ENCODE measurements around the gene SEC61A2.
"Not testable (repeated sequence)": the region's sequence is repeated elsewhere in the genome, so short reads cannot be mapped to it uniquely, and the experiment has no call there.

SEC61A2 gene

DNA sequence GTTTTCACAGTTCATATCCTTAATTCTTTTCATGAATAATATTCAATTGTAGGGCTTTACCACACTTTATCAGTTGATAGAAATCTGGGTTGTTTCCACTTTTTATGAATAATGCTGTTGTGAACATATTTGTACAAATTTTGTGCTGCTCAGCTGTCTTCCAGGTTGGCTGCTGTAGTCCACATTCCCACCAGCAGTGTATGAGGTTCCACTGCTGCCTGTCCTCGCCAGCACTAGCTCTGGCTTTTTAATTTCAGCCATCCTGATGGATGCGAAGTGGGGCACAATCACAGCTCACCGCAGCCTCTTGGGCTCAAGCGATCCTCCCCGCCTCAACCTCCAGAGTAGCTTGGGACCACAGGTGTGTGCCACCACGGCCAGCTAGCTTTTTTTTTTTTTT lies 33.5 kb downstream of the SEC61A2 start:
- no peak for DNase-seq

GRCh38 chr10:12164085-12164484 lies 34.6 kb downstream of the SEC61A2 start:
- no peak for DNase-seq

DNA sequence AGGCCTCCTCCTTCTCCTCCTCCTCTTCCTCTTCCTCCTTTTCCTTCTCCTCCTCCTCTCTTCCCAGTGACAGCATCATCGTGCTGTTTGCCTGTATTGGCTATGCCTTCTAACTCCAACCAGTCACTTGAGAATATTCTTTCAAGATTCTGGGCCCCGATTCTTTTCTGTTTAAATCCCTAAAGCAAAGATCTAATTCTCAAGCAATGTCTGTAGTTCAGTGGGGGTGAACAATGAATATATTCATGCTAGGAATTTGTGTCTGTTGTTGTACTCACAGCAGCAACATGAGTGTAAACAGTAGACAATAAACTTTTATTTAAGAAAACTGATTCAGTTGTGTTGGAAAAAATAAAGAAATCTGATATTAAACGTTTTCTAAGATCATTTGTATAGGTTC lies 35.6 kb downstream of the SEC61A2 start:
- DNase-seq, result no peak

DNA sequence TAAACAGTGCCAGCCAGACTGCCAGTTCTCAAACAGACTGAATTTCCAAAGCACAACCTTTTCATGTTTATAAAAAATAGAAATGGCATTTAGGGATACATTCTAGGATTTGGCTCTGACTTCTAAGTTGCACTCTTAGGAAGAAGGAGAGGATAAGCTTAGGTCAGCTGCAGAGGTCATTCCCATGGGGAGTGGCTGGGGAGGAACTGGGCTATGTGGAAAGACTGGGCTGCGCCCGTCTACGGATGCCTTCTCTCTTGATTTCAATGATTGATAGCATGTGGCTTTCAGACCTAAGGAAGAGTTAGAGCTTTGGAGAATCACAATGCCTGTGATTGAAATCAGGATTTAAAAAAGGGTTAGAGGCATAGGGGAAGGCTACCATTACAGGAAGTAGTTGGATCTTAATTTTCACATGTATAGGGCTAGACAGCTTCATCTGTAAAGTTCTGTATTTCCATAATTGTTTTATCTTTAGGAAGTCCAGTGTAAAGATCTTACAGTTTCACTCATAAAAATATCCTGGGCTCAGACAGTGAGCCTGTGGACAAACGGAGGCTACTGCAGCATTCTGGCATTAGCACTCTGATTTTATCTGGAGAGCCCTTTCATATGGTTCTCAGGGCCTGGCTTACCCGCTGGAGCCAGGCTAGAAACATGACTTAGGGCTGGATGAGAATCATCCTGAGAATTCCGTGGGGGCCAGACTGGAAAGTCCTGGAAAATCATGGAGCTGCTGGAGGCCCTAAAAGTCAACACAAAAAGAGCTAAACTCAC lies 36.7 kb downstream of the SEC61A2 start:
- no peak for DNase-seq

DNA sequence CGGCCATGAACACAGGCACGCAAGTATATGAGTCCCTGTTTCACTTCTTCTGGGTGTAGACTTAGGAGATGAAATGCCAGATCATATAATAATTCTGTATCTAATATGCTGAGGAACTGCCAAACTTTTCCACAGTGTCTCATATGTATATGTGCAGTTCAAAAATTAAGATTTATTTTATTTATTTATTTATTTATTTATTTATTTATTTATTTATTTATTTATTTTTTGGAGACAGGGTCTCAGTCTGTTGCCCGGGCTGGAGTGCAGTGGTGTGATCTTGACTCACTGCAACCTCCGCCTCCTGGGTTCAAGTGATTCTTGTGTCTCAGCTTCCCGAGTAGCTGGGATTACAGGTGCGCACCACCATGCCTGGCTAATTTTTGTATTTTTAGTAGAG lies 42.0 kb downstream of the SEC61A2 start:
- DNase-seq, result not testable (repeated sequence)

DNA sequence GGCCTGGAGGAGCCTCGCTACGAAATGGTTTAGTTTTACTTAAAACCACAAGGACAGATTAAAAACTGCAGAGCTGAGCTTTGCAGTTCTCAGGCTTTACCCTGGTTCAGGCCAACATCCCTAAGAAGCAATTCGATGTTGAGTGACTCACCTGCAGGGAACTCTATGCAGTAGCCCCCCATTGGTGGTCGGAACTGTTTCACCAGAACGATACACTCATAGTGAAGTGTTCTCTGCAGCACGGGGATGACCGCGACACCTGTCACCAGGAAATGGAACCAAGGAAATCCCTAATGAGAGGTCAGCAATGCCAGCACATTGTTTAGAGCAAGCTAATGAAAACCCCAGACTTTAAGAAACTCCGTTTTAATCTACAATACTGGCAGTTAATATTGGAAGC lies 48.2 kb downstream of the SEC61A2 start:
- no peak for DNase-seq

- no peak for DNase-seq
These were observed 50.2 kb downstream of the SEC61A2 start for GRCh38 chr10:12179606-12180170.

DNA sequence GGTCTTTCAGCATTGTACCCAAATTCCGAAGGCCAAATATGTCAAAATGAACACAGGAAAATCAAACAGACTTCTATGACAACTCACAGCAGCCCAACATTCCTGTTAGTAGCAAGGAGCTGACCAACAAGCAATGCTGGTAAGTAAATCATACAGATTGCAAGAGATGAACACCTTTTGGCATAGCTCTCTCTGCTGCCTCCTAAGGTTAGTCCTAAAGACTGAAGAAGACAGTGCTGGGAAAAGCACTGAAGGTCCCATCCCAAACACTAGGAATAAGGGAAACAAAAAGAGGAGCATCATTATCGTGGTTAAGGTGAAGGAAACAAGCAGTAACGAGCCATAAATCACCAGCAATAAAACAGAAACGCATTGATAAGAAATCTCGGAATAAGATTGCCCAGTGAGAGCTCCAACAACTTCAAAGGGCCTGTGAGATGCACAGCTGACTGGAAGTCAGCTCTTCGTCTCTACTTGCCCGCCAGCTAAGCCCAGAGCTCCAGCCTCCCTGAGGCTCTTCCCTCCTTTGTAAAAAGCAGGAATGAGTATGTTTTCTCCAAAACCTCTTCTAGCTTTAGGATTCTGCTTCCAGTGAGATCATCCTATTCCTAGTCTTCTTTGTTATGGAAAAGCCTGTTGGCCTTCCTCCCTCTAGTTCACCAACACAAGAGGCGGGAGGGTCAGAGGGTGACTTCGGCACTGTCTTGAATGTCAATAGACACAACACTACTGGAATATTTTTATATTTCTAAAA lies 50.9 kb downstream of the SEC61A2 start:
- no peak for DNase-seq

DNA sequence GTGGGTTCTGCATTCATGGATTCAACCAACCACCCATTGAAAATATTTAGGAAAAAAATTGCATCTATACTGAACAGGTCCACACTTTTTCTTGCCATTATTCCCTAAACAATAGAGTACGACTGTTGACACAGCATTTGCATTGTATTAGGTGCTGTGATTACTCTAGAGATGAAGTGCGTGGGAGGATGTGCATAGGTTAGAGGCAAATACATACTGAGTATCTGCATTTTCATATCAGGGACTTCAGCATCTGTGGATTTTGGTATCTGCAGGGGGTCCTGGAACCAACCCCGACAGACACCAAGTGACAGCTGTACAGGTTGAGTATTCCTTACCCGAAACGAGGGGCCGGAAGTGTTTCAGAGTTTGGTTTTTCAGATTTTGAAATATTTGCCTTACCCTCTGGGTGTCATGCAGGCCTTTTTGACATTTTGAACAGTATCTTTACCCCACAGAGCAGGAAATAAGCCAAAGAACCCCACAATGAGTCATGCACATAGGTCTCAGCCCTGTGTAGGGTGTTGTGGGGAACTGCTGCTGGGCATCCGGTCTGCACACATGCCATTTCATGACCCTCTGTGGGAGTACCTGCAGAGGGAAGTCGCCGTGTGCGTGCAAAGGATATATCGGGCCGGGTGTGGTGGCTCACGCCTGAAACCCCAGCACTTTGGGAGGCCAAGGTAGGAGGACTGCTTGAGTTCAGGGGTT lies 51.7 kb downstream of the SEC61A2 start:
- no peak for DNase-seq

- no peak for DNase-seq
These were observed 54.7 kb downstream of the SEC61A2 start for GRCh38 chr10:12184165-12184564.

DNA sequence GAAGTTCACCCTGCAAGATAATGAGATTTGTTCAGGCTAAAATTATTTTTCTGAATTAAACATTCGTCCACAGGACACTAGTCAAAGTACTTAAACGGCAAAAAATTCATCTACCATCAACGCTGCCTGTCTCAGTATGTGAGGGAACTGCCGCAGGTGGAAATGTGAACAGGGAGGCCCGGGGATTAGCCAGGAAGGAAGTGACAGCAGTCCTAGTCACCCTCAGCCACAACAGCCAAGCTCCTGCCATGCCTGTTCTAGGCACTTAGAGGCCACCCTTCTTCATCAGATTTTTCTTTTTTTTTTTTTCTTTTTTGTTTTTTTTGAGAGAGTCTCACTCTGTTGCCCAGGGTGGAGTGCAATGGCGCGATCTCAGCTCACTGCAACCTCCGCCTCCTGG lies 56.8 kb downstream of the SEC61A2 start:
- no peak for DNase-seq

- DNase-seq, result no peak
These were observed 57.9 kb downstream of the SEC61A2 start for GRCh38 chr10:12187321-12187905.

DNA sequence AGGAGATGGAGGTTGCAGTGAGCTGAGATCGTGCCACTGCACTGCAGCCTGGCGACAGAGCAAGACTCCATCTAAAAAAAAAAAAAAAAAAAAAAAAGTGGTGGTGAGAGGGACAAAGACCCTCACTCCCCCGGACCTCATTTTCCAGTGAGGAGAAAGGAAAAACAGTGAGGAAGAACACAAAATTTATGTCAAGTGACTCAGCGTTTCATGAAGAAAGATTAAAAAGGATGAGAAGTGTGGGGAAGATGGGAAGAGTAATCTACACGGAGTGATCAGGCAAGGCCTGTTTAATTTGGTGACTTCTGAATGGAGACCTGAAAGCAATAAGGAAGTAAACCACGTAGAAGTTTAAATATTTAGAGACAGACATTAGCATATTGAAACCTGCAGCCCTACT lies 59.2 kb downstream of the SEC61A2 start:
- no peak for DNase-seq

DNA sequence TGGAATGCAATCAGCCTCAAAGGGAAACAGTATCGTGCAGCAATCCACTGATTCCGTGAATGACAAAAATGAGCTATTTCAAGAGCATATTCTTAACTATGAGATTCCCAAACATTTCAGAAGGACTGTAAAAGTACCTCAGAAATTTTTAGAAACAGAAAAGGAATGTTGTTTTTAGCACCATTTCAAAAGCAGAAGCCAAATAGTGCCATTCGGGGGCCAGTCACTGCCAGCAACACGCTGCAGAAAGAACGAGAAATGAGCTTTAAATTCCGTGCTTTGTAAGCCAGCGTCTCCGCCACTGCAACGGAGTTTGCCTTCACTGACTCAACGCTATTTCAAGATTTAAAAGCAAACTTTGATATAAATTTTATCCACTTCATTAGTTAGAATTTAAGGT lies 59.9 kb downstream of the SEC61A2 start:
- DNase-seq, result no peak

GRCh38 chr10:12191715-12192114 lies 62.2 kb downstream of the SEC61A2 start:
- DNase-seq, result no peak

DNA sequence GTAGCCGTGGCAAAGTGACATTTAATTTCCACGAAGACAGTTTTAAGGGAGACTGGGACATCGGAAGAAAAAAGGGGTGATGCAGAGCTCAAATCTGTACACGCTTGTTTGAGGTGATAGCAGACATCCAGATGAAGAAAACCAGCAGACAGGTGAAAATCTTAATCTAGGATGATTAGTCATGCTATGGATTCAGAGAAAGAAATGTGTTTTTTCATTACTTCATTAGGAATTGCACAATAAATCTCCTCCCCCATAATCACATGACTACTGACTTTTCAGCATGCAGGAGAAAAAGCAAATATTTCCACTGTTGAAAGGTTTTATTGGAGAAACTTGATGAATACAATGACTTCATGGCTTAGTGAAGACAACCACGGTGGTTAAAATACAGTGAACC lies 63.7 kb downstream of the SEC61A2 start:
- no peak for DNase-seq

- peak; percentile 53 for DNase-seq
These were observed 65.3 kb downstream of the SEC61A2 start for GRCh38 chr10:12194752-12195271.

DNA sequence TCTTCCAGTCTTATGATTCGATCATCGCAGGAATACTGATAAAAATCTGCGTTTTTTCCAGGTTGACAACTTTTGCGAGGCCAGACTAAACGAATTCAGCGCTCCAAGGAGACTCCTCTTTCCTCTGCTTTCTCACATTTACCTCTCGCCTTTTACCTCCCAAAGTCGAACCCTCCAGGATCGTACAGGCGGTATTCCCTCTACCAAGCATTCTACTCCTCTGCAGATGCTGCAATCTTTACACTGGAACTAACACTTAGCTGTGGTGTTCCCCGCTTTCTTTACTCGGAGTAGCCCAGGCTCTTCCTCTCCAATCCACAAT lies 65.8 kb downstream of the SEC61A2 start:
- DNase-seq, result no peak

DNA sequence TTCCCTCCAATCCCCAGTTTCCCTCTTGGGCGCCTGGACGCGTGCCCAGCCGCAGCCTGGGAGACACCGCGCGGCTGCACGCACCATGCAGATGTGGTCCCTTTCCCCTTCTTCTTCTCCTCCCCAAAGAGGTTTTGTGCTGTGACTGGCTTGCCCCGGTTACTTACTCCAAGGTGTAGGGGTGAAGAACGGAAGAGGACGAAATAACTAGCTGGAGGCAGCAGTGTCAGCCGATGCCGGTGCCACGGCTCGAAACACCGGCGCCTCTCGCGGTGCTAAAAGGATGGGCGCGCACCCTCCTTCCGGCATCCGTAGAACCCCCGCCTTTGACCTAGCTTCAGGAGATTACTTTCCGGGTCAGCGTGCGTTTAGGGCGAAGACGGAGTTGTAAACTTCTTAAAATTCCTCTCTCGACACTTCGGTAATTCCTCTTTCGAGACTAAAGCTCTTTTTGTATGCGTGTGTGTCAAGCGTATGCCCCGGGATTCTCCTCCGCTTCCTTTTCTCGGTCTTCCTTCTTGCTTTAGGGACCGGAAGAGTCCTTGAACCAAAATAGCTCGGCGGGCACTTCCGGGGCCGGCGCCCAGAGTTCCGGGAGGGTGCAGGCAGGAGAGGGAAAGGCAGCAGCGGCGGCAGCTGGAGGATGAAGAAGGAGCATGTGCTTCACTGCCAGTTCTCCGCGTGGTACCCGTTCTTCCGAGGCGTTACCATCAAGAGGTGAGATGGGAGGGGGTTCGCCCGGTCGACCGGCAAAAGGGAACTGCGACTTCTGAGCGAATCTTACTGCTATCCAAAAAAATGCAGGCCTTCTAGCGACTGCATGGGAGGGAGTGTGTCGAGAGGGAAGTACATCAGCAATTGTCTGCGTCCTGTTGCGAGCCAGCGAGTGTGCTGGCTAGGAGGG lies 66.4 kb downstream of the SEC61A2 start, which contains the start of the genes CDC123 and NUDT5:
CDC123 (plus strand) TSS at position 586 of the 904 bp plus-strand sequence; CDS start at position 644, 58 bp downstream.
NUDT5 (minus strand) TSS at position 289 of the 904 bp plus-strand sequence. CDS start 9,600 bp downstream, outside the sequence.
- peak; percentile 97 for DNase-seq

DNA sequence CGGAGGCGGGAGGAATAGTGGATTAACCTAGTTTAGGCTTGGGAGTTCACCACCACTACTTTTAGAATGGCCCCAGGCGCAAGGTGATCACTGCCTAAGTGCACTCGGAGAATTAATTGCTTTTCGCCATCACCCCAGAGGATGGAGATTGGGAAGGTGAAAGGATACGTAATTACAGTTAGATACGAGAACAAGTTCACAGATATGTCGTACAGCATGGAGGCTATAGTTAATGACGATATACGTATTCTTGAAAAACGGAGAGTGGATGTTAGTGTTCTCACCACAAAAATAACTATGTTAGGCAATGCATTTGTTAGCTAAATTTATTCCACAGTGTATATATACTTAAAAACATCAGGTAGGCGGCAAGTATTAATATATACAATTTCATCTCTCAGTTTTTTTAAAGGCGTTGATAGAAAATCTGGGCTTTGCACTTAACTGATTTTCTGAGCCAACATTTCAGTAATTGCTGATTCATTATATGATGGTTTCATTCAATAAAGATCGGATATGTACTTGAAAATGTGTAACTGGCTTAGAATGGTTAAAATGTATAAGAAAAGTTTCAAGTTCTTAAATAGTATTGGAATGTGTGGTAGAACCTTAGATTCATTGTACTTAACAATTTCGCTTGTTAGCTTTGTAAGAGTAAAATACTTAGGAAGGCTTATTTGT lies 67.2 kb downstream of the SEC61A2 start:
- no peak for DNase-seq

DNA sequence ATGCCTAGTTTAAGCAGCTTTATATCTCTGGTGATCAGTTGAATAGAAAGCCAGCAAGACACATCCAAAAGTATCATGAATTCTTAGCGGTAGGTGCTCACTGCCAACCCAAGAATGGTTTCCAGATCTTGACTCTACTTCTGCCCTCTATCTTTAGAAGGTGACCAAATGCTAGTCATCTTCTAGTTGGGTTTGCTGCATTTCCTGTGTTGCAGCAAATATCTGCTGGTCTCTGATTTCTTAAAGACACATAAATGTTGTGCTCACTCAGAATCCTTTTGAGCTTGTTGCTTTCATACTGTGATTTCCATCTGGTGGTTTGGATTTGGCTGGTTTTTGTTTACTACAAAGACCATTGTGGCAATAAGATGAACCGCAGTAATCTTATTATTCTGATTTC lies 68.7 kb downstream of the SEC61A2 start:
- DNase-seq, result no peak

Data from eye (tissue), 1 donor.